Measurements from ENCODE around the gene GALK1.
A peak's percentile ranks its signal among the peaks of the same experiment; 100 is the strongest.
"Not testable (repeated sequence)": the region's sequence is repeated elsewhere in the genome, so short reads cannot be mapped to it uniquely, and the experiment has no call there.

The GALK1 gene

DNA sequence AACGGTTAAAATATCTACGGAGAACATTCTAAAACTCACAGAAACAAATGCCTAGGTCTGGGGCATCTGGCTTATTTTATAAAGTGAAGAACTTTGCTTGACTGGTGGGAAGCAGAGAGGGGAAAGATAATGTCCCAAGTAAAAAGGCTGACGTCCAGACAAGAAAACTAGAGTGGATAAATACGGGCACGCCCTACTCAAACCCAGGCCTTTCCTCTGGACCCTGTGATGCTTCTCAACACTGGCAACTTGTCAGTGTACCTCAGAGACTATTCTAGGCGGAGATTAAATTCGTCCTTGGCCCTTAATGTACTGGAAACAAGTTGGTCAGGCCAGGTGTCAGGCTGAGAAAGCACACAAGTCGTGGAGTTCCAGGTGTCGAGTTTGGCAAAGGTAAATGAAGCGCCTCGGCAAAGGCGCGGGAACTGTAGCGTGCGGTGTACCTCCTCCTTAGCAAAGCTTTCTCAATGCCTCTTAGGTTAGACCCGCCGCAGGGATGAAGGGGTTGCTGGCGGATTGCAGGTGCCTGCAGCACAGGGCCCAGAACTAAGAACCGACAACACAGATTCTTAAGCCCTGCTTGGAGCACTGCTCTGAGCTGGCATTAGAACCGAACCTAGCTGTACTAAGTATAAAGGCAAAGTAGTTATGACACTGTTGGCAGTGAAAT, 18.9 kb upstream of the GALK1 start:
- no peak for DNase-seq (ENCODE audit: low spot score)

DNA sequence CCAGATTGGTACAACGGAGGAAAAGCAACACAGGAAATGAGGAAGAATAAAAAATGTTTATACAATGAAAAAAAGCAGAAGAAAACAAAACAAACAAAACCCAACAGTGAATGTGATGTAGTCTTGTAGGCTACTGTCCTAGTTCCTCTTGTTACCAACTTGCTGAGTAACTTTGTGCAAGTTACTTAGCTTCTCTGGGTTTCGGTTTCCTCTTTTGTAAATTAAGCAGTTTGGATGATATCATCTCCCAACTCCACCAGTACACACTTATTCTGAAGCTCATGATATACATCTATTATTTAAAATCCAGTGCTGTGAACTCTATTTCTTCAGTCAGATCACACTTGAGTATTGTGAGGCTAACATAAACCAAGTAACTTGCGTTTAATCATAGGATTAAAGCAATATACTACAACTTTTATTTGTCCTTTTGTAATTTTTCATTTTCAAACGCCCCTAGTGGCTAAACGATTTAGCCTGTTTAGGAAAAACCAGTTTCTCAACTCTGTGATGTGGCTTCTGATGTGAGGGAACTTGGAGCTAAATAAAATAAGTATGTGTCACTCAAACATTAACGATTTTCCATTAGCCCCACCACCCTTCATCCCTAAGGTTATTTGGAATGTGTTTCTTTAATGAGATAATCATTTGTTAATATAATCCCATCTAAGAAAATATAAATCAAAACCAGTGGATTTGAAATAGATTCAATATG, 18.2 kb upstream of the GALK1 start:
- DNase-seq (ENCODE audit: low spot score), result peak; percentile 75

DNA sequence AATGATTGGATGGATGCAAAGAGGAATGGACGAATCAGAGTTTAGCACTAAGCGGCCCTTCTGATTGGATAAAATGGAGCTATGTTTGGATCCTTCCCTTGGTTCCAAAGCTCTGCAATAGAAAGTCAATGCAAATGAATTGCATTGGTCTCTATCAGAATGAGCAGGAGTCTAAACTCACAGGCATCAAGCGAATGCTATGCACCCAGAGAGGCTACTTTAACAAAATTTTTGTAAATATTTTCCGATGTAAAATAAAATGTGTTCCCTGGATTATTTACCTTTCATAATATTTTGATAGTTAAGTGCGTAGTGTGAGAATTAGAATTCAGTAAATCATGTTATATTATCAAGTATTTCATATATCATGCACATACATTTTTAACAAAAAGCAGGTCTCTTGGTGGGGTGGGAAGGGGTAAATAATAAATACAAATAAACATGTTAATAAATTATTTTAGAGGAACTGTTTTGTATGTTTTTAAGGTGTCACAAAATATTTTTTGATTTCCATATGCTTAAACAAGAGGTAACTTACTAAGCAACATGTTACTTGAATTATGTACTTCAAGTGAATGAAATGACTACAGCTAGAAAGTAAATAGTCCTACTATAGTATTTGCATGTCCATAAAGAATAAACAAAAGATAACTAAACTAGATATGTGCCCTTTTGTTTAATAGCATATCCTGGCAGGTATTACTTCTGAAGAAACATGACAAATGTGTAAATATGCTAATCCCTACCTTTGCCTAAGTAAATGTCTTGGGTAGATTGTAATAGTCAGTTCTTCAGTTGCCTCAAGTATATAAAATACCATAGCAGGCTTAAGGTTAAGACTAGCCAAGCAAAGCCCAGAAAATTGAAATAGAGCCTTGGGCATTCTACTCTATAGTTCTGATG, 15.2 kb upstream of the GALK1 start:
- peak; percentile 98 for DNase-seq (ENCODE audit: low spot score)

DNA sequence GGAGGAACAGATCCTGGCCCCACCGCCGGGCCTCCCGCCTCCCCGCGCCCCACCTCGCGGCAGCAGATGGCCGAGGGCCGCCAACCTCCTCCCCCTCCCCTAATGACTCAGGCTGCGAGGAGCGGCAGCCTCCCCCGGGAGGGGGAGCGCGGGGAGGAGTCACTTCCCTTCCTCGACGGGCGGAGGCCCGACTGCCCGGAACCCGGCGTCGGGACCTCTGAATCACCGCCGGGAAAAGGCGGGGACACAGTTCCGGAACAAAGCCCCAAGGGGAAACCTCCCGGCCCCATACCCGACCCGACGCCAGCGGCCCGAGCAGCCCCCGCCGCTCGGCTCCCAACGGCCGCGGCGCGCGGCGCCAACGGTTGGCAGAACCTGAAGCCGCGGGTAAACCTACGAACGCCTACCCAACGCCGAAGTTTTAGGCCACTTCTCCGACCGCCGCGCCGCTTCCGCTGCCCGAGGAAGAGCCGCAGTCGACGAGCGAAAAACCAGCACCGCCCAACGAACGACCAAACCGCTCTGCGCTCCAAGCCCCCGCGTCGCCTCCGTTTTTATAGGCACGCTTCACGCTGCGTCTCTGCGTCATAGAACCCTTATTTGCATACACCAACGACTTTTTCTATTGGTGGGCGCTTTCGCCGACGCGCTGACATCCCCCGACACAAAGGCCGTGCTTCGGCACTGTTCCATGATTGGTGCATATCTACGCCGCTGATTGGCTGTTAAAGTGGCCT, 14.4 kb upstream of the GALK1 start:
- peak; percentile 54 for DNase-seq (ENCODE audit: low spot score)

DNA sequence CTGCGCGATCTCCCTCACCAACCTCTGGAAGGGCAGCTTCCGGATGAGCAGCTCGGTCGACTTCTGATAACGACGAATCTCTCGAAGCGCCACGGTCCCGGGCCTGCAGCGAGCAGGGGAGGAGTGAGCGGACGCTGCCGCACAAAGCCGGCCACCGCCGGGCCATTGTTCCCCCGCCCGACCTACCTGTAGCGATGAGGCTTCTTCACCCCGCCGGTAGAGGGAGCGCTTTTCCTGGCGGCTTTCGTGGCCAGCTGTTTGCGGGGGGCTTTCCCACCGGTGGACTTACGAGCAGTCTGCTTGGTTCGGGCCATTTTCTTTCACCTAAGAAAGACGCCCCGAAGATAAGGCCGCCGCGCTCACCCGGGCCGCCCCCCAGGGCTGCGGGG, 13.9 kb upstream of the GALK1 start:
- peak; percentile 37 for DNase-seq (ENCODE audit: low spot score)

DNA sequence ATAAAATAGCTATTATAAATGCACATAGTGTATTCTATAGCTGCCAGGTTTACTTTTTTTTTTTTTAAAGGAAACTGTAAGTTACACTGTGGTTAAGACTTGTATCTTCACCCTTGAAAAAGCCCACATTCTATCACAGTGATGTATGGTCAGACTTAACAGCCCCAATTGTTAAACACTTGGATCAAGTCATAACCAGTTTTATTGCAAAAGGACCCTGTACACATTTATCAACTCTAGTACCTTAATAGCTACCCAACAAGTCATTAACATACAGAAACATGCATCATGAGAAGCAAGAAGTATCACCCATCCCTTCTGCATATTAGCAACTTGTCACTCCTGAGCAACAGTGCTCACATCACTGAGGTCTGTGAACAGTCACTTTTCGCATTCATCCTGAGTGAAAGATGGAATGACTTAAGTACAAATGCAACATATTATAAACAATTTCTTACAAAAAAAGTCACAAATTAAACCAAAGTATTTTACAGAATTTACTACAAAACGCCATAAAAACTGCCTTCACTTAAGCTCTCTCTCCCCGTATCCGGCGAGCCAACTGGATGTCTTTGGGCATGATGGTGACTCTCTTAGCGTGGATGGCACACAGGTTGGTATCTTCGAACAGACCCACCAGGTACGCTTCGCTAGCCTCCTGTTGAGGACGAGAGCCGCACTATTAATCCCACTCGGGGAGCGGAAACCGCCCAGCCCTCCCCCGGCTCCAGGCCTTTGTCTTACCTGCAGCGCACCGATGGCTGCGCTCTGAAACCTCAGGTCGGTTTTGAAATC, 13.3 kb upstream of the GALK1 start:
- not testable (repeated sequence) for DNase-seq (ENCODE audit: low spot score)

DNA sequence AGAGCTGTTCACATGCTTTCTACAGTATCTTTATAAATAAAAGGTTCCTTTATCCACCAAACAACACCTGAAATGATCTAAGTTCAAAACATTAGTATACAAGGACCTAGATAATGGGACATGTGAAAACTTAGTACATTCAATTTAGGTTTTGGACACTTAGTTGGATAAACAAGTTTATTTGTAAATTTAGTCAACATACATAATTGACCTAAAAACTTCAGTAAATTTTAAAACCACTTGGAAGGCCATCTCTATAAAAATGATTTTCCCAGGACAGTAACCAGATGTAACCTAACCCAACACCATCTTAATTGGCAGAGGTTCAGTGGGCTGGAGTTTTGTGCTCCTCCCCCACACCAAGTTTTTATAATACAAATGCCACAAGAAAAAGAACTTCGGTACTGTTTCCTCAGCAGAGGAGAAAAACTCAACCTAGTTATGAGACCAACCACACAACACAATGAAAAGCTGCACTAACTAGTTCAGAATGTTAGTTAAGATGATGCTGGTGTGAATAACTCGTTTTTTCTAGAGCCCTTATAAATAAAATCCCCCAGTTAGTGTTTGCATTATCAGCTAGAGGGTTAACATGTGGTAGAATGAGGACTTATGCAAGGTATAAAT, 12.4 kb upstream of the GALK1 start:
- no peak for DNase-seq (ENCODE audit: low spot score)

DNA sequence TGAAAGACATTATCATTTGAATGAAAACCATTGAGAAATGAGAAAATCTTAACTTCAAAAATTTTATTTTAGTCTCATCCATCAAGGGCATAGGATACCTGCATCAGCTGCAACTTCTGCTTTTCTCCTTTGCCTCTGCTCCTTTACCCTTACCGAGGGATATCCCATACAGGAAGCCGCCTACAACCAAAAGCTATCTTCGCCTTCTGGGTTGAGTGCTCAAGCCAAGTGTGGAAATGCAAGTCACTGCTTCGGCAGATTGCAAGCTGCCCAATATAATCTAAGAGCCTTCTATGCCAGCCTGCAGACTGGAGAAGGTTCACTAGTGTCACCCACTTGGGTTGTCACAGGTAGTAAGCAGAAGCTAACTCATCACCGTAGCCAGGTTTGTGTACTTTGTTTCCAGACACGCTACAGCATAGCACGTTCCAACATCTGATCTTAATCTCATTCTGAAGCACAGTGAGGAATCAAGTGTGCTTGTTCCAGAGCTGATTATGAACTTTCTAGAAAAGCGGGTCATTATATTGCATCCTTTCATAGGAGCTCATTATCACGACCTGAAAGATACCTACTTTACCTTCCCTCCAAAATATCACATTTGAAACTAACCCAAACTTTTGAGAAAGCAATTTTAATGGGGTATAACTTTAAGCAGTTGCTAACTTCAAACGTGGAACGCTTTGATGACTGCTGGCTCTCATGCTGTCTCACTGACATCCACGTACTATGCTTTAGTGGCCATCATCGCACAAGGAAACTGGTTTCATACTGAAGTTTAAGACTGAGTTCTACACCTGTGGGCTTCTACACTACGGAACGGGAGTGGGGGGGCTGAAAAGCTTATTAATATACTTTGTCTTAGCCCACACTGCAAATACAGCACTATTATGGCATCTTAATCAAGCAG, 11.6 kb upstream of the GALK1 start:
- peak; percentile 35 for DNase-seq (ENCODE audit: low spot score)

DNA sequence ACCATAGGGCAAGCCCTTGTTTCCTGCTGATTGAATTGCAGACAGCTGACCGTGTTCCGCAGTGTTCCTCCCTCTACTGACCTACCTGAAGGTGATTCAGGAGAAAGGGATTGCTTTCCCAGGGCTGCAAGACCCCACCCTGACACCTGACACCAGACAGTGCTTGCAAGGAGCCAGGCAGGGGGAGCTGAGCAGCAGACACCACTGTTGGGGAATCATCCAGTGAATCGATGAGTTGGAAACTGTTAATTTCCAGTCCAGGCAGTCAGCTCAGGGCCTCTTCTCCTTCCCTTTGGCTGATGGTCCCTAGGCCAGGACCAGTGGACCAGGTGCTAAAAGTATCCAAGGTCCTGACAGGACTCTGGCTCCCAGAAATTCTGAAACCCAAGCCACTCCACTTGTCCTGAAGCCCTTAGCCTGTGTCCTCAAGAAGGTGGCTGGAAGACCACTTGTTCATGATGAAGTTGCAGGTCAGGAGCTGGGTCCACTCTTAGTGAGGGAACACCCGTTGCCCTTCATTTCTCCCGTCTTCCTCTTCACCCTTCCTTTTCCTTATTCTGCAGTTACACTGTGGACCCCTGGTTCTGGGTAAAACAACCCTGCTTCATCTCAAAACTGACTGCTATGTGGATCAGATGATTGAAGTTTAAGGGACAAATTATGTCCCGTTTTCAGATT, 10.1 kb upstream of the GALK1 start:
- no peak for DNase-seq (ENCODE audit: low spot score)

DNA sequence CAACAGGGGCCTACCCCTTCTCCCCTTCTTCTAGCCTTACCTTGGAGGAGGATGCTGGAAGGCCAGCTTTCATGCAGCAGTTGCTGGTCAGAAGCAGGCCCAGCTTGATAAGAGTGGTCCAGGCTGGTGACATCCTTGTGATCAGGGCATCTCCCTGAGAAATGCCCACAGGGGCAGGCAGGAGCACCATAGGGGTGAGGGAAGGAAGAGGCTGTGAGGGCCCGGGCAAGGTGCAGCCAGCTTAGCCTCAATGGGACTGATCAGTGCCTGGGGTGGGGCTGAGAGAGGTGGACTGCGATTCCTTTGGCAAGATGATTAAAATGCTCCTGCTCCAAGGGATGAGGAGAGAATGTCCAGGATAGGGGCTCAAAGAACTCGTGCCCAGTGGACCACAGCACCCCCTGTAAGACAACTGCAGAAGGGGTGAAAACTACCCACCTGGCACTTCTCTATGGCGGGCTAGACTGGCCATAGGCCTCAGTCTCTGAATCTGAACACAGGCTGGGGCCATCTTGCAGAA, 9.5 kb upstream of the GALK1 start:
- DNase-seq (ENCODE audit: low spot score), result no peak

DNA sequence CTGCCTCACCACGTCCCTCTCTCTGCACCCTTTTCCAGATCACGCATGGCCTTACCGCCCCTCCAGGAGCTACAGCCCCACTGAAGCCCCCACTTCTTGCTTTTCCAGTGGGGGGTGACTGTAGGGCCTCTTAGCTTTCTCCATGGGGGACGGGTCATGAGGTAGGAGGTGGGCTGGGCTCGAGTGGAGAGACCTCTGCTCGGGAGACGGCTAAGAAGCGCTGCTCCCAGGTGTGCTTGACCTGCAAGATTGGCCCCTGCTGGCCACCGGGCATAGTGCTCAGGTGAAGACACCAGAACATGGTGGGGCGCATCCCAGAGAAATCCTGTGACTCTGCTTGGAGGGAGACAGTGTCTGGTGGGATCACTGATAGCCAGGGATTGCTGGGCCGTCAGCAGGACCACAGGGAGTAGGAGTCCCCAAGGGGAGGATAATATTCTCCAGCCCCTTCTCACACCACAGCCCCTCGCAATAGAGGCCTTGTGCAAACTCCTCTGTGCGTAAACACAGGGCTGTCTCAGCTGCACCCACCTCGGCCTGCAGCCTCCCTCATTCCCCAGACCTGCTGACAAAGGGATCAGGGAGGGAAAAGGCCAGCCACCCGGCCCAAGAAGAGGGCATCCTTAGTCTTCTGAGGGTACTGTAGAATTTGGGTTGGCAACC, 8.9 kb upstream of the GALK1 start:
- DNase-seq (ENCODE audit: low spot score), result no peak

DNA sequence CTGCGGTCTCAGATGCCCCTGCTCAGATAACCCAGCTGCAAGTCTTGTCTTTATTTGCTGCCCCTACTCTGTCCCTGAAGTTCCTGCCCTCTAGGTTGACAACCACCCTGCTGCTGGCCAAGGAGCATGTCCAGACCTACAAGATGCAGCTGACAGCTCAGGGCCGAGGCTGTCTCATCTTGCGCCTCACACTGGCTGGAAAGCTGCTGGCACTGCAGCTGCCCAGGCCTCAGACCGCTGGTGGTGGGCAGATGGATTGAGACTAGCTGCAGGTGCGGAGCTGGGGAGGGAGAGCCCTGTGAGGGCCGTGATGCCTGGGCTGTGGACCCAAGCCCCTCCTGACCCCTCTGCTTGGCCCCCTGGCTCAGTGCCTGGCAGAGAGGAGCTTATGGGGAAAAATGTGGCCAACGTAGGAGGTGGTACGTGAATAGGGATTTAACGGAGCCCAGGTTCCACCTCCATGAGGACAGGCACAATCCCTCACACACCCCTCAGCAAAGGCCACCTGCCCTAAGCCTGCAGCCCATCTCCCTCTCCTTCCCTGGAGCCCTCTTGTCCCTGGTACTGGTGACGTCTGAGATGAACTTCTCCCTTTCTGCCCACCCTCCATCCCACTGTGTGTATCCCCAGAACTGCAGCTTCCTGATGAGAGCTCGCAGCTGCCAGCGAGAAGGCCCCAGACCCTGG, 8.3 kb upstream of the GALK1 start:
- no peak for DNase-seq (ENCODE audit: low spot score)

DNA sequence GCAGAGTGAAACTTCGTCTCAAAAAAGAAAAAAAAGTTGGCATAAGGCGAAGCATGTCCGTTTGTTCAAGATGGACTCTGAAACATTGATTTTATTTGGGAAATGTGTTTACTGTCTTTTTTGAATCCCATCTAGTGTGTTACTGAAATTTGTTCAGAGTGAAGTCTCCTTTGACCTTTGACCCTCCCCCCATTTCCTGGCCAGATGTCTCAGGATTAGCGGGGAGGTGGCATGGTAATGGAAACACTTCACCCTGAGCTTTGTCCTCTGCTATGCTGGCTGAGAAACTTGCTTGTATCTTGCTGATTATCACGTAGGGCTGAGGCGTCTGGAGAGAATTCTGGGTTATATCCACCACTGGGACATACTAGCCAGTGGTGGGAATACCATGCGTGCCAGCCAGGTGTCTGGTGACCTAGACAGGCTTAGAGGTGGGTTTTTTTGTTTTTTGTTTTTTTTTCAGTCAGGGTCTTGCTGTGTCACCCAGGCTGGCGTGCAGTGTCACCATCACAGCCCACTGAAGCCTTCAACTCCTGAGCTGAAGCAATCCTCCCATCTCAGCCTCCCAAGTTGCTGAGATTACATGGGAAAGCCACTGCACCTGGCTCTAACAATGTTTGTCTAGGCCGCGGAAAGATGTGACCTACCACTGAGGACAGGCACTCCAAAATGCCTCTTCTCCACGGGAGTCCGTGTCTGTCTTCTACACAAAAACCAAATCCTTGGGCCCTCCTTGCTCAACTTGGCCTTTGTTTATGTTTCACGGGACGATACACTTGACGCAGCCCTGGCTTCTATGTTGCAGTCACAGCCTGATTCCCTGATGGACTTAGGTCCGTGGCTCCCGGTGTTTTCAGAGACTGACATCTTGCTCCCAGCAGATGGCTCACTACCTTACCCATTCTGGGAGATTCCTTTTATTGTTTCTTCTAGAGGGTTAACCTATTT, 6.6 kb upstream of the GALK1 start:
- DNase-seq (ENCODE audit: low spot score), result no peak

DNA sequence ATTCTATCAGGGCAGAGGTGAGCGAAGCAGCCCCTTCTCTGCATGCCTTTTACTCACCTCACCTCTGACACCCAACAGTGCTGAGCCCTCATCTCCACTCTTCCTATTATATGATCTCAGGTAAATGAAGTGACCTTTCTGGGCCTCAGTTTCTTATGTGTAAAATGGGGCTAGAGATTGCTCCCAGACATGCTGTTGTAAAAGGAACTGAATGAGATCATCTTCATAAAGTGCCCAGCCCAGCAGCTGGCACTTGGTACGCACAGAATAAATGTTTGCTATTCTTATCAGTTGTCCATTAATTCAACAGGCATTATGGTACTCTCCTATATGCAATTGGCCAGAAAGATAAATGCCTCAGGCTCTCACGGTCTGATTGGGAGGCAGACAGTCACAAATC, 4.5 kb upstream of the GALK1 start:
- no peak for DNase-seq (ENCODE audit: low spot score)

DNA sequence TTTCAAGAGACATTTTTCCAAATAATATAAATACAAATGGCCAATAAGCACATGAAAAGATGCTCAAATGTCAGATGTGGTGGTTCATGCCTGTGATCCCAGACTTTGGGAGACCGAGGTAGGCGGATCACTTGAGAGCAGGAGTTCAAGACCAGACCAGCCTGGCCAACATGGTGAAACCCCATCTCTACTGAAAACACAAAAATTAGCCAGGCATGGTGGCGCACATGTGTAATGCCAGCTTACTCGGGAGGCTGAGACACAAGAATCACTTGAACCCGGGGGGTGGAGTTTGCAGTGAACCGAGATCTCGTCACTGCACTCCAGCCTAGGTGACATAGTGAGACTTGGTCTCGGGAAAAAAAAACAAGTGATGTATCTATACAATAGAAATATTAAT, 2.9 kb upstream of the GALK1 start:
- DNase-seq (ENCODE audit: low spot score), result no peak

DNA sequence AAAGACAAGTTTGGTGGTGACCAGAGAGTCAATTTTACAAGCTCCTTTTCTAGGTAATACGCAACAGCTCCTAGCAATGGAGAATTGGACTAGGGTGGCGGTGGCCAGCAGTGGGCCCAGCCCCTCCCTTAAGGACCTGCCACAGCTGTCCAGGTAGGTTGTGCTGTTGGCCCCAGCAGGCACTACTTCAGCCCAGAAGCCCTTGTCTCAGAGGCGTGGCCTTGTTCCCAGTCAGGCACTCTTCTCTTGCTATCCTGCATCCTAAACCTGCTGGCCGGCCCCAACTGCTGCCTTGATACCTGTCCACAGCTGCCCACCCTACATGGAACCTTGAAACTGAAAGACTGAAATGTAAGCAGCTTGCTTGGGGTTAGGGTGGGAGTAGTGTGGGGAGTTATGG, 989 bp upstream of the GALK1 start:
- no peak for DNase-seq (ENCODE audit: low spot score)

DNA sequence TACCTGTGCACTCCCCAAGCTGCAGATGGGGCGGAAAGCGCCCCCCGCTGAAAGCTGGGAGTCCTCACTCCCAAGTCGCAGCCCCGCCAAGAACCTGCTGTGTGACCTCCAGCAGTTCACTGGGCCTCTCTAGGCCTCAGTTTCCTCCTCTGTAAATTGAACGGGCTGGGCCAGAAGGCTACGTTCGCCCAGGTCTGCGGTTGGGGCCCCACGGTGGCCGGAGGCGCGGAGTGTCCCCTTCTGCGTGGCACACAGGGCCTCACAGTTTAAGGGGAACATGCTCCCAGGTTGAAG, 628 bp downstream of the GALK1 start:
- DNase-seq (ENCODE audit: low spot score), result no peak
